Pons (tissue), 1 donor: ENCODE data around the gene PLA1A.
"Not testable (repeated sequence)": the region's sequence is repeated elsewhere in the genome, so short reads cannot be mapped to it uniquely, and the experiment has no call there.

ENCODE experiments used
- DNase-seq: peaks from one replicate; pipeline ENCODE4 v3.0.0-alpha.2; 2016; ENCODE audit warnings: low spot score

The PLA1A gene, protein sequence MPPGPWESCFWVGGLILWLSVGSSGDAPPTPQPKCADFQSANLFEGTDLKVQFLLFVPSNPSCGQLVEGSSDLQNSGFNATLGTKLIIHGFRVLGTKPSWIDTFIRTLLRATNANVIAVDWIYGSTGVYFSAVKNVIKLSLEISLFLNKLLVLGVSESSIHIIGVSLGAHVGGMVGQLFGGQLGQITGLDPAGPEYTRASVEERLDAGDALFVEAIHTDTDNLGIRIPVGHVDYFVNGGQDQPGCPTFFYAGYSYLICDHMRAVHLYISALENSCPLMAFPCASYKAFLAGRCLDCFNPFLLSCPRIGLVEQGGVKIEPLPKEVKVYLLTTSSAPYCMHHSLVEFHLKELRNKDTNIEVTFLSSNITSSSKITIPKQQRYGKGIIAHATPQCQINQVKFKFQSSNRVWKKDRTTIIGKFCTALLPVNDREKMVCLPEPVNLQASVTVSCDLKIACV

GRCh38 chr3:119597548-119598288 lies at the start of gene PLA1A:
Gene PLA1A, plus strand, starts transcription at chr3:119597885. Its CDS starts 29 bp downstream, at chr3:119597914.
- DNase-seq = no peak

GRCh38 chr3:119548341-119548740 lies 49.3 kb upstream of the PLA1A start:
- no peak for DNase-seq

DNA sequence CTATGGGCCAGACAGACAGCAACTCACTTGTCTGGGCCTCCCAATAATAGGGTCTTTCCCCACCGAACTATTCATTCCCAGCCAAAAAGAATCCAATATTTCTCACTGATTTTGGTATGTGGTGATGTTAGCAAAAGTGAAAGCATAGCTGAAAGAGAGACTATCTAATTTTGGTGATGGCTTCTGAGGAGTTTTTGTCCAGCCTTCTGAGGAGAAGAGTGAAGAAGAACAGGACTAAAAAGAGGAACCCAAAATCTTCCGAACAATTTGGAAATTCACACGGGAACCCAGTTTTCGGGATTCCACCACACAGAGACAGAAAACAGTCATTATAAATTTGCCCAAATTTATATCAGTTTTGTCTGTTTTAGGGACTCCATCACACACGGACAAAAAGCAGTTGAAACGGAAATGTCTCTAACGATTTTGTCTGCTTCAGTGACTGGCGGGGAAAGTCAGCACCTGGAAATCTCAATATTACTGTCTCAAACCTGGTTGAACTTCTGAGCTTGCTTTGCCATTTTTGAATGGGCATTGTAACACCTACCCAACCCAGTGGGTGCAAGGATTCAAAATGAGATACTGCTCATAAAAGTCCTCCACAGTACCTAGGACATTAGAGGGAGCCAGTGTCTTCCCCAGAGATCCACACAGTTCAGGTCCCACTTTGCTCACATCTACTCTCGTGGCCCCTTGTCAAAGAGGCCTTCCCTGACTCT lies 47.3 kb upstream of the PLA1A start:
- DNase-seq = no peak

- no peak for DNase-seq
Measured at GRCh38 chr3:119551598-119551997, 46.1 kb upstream of the PLA1A start.

DNA sequence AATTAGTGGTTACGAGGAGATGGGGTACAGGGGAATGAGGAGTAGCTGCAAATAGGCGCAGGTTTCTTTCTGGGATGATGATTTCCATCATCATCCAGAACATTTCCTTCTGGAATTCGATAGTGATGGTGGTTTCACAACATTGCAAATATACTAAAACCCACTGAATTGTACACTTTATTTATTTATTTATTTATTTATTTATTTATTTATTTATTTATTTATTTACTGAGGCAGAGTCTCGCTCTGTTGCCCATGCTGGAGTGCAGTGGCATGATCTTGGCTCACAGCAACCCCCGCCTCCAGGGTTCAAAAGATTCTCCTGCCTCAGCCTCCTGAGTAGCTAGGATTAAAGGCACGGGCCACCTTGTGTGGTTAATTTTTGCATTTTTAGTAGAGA lies 44.8 kb upstream of the PLA1A start:
- not testable (repeated sequence) for DNase-seq

GRCh38 chr3:119553823-119554415 lies 43.8 kb upstream of the PLA1A start:
- DNase-seq = no peak

DNA sequence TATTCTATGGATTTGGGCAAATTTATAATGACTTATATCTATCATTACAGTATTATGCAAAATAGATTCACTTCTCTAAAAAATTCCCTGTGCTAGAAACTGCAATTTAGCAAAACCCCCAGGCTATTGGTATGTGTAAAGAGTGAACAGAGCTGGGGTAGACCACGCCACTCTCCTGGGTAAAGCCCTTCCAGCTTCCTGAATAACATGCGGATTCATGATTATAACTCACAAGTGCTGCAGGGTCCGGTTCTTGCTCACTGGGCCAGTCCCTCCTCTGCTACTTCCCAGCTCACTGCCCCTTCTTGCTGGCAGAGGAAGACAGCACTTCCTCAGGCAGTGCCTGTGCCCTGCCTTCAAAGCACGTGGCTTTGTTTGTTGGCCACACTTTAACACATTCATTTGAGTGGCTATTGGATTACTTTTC lies 42.4 kb upstream of the PLA1A start:
- DNase-seq = peak; percentile 28

GRCh38 chr3:119555929-119556328 lies 41.8 kb upstream of the PLA1A start:
- DNase-seq = no peak

DNA sequence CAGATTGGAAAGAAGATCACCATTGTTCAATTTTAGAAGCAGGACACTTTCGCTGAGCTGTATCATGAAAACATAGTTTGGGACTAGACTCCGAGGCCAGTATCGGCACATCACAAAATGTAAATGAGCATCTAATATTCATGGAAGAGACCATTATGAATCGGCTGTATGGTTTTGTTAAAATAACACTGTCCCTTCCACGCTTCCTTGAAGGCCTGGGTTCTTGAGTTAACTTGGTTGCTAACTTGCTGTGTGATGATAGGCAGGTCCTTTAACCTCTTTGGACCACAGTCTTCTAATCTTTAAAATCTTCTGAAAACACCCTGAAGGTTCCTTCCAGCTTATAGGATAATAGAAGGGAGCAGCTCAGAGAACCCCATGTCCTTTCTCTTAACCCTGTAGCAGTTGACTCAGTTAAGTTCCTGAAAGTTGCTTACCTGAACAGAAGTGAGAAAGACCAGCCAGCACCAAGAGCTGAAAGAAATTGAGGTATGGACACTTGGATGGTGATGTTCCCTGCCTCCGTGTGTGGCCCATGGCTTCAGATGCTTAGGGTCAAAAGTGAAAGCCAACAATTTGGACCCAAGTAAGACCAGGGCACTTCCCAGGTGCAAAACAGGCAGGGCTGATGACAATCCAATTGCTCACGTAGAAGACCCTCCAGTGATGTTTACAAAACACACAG lies 40.4 kb upstream of the PLA1A start:
- no peak for DNase-seq

GRCh38 chr3:119557877-119558269 lies 39.8 kb upstream of the PLA1A start:
- no peak for DNase-seq

- DNase-seq = no peak
Measured at GRCh38 chr3:119558626-119559317, 38.9 kb upstream of the PLA1A start.

DNA sequence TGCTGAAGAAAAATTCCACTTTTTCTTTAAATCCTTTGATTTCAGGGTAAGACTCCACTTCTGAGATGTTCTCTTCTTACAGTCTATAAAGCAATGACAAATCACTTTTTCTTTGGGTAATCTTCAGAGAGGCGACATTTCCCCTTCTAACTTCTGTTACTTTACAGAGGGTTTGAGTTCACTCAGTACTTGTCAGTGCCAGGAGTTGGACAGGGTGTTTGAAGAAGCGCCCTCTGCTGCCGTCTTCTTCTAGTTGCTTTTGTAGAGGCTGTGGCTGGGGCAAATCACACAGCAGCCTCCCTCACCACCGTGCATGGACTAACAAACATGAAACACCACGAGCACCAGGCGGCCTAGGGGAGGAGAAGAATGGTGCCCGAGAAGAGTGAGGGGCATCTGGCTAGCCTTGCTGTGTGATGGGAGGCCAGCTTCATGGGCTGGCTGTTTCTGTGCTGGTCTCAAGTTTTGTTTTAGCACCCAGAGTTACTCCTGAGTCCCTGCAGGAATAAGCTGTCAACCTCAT lies 38.2 kb upstream of the PLA1A start, which contains the start of gene CD80:
Gene CD80 (minus strand): TSS at position 174 of the 523 bp plus-strand sequence. CDS start 1,886 bp downstream, outside the sequence.
- peak; percentile 45 for DNase-seq

- DNase-seq = no peak
Measured at GRCh38 chr3:119560160-119560559, 37.5 kb upstream of the PLA1A start.

DNA sequence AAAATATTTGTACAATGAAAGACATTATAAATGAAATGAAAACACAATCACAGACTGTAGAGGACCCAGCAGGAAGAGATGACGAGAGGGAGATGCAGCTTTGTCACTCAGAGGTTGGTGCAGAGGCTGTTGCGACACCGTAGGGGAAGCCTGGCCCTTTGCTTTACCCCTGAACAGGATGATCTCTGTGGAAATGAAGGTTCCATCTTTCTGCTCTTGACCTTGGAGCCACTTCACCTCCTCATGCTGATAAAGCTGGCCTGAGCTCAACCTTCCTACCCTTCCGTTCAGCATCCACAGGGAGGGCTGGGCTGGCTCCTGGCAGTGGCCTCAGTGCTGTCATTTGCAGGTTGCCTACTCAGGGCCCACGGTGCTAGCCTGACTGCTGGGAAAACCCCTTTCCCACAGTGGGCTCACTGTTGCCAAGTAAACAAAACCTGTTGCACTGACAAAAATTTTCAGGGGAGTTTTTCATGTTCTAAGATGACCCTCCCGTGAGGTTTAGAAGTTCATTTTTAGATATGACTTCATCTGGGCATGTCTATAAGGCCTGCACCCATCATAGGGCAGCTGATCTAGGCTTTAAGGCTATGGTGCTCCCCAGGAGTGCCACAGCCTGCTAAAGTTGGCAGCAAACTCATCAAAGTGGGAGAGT lies 35.3 kb upstream of the PLA1A start:
- no peak for DNase-seq

- DNase-seq = not testable (repeated sequence)
Measured at GRCh38 chr3:119563334-119563733, 34.4 kb upstream of the PLA1A start.

DNA sequence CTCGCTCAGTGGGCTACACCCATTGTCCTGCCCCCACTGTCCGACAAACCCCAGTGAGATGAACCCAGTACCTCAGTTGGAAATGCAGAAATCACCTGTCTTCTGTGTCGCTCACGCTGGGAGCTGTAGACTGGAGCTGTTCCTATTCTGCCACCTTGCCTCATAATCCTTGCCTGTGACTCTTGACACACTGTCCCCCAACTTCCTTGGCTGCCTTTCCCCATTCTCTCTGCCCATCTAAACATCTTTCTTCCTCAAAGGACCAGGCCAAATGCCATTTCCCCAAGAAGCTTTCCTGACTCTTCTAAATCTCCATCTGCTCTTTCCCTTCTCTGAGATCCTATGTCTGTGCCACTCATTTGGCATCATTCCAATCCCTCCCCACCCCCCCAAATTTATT lies 28.5 kb upstream of the PLA1A start:
- no peak for DNase-seq

DNA sequence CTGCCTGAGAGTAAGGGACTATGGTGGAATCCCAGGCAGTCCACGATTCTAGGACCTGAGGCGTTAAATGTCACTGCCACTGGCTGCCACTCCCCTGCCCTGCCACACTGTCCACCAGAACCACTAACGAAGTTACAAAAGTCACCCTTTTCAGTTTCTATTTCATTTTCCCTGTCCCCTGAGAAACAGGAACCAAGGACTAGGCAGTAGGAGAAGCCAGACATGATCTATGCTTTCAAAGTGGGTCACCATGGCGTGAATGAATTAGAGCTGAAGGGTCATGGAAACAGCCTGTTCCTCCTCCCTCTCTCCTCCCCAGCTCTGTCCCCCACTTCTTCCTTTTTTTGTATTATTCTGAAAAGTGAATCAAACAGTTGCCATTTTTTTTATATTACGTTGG lies 27.5 kb upstream of the PLA1A start:
- DNase-seq = peak; percentile 76

- DNase-seq = no peak
Measured at GRCh38 chr3:119571230-119571629, 26.5 kb upstream of the PLA1A start.

- DNase-seq = no peak
Measured at GRCh38 chr3:119571688-119572087, 26.0 kb upstream of the PLA1A start.

- no peak for DNase-seq
Measured at GRCh38 chr3:119575507-119575906, 22.2 kb upstream of the PLA1A start.
